ENCODE measurements around the gene NADK2. TPM values are rescaled to one million over a fixed set of nuclear protein-coding genes. Genes with fewer than 3 reads are reported as not detected.

NADK2 gene
- total RNA-seq, 1 donor from 2014 or later: 38.4 TPM

GRCh38 chr5:36146390-36146789 is 95.3 kb downstream of the NADK2 start:
- Mint-ChIP-seq H3K4me3 (no peak overlapping the region), H3K27me3 (no peaks in the 10 kb centered on the region), H3K4me1 (ENCODE audit: unreplicated experiment) (peaks cover 14% of the 10 kb centered on the region), H3K27ac (no peak overlapping the region), H3K36me3 (no peaks in the 10 kb centered on the region), H3K9me3 (no peaks in the 10 kb centered on the region)
- TF ChIP-seq CTCF (conservative IDR thresholded peaks at IDR 0.05): no peak
- no peak for DNase-seq (ENCODE audit: extremely low spot score, unreplicated experiment)

GRCh38 chr5:36145311-36145710 is 96.4 kb downstream of the NADK2 start:
- H3K4me3 Mint-ChIP-seq: no peak overlapping the region
- H3K9me3 Mint-ChIP-seq: no peaks in the 10 kb centered on the region
- peaks cover 6% of the 10 kb centered on the region for H3K4me1 Mint-ChIP-seq (ENCODE audit: unreplicated experiment)
- DNase-seq (ENCODE audit: extremely low spot score, unreplicated experiment): no peak
- no peak overlapping the region for H3K27ac Mint-ChIP-seq
- H3K36me3 Mint-ChIP-seq: peaks cover 4% of the 10 kb centered on the region
- TF ChIP-seq CTCF (conservative IDR thresholded peaks at IDR 0.05): no peak
- H3K27me3 Mint-ChIP-seq: no peaks in the 10 kb centered on the region

Small RNAs within 50 kb of the gene (microRNA-seq; reads per million reads assigned to microRNA genes)
- 0.83 reads per million for gene MIR580

Other genes starting within 250 kb of the NADK2 start
- 0.86 and 2.3 TPM in 2 replicates for gene UGT3A2, start 175.0 kb downstream of the NADK2 start, total RNA-seq (ENCODE audit: low replicate concordance)
- 7.9 and 9.9 TPM in 2 replicates for gene LMBRD2, start 90.0 kb downstream of the NADK2 start, total RNA-seq (ENCODE audit: low replicate concordance)
- 78.3 and 98.4 TPM in 2 replicates for gene SKP2, start 89.8 kb downstream of the NADK2 start, total RNA-seq (ENCODE audit: low replicate concordance)
- gene RANBP3L, start 60.0 kb upstream of the NADK2 start, total RNA-seq (ENCODE audit: low replicate concordance): 0.53 TPM in 1 of 2 replicates, not detected in the other

Data from type B pancreatic cell (in vitro differentiated cells).